ENCODE results near the gene AUTS2.
A peak's percentile ranks its signal among the peaks of the same experiment; 100 is the strongest.

AUTS2 gene

GRCh38 chr7:69723663-69724062 is 125.4 kb downstream of the AUTS2 start:
- DNase-seq (ENCODE audit: low spot score) = no peak

GRCh38 chr7:69728304-69728703 is 130.0 kb downstream of the AUTS2 start:
- peak; percentile 17 for DNase-seq (ENCODE audit: low spot score)

- DNase-seq (ENCODE audit: low spot score) = no peak
Observed at GRCh38 chr7:69732203-69732602, 133.9 kb downstream of the AUTS2 start.

GRCh38 chr7:69735582-69735981 is 137.3 kb downstream of the AUTS2 start:
- no peak for DNase-seq (ENCODE audit: low spot score)

GRCh38 chr7:69736126-69736810 is 138.0 kb downstream of the AUTS2 start:
- DNase-seq (ENCODE audit: low spot score) = no peak

- no peak for DNase-seq (ENCODE audit: low spot score)
Observed at GRCh38 chr7:69738396-69738951, 140.2 kb downstream of the AUTS2 start.

GRCh38 chr7:69739190-69739589 is 140.9 kb downstream of the AUTS2 start:
- no peak for DNase-seq (ENCODE audit: low spot score)

GRCh38 chr7:69739931-69740431 is 141.7 kb downstream of the AUTS2 start:
- DNase-seq (ENCODE audit: low spot score) = peak; percentile 59

GRCh38 chr7:69742237-69742636 is 144.0 kb downstream of the AUTS2 start:
- no peak for DNase-seq (ENCODE audit: low spot score)

GRCh38 chr7:69743436-69743835 is 145.2 kb downstream of the AUTS2 start:
- DNase-seq (ENCODE audit: low spot score) = no peak

- no peak for DNase-seq (ENCODE audit: low spot score)
Observed at GRCh38 chr7:69744026-69744425, 145.8 kb downstream of the AUTS2 start.

- no peak for DNase-seq (ENCODE audit: low spot score)
Observed at GRCh38 chr7:69746383-69746782, 148.1 kb downstream of the AUTS2 start.

GRCh38 chr7:69747144-69747543 is 148.9 kb downstream of the AUTS2 start:
- no peak for DNase-seq (ENCODE audit: low spot score)

GRCh38 chr7:69748530-69748929 is 150.3 kb downstream of the AUTS2 start:
- peak; percentile 46 for DNase-seq (ENCODE audit: low spot score)

GRCh38 chr7:69749372-69749979 is 151.2 kb downstream of the AUTS2 start:
- no peak for DNase-seq (ENCODE audit: low spot score)

- no peak for DNase-seq (ENCODE audit: low spot score)
Observed at GRCh38 chr7:69749994-69750393, 151.7 kb downstream of the AUTS2 start.

GRCh38 chr7:69751026-69751425 is 152.8 kb downstream of the AUTS2 start:
- no peak for DNase-seq (ENCODE audit: low spot score)

GRCh38 chr7:69753981-69754380 is 155.7 kb downstream of the AUTS2 start:
- no peak for DNase-seq (ENCODE audit: low spot score)

GRCh38 chr7:69754476-69754875 is 156.2 kb downstream of the AUTS2 start:
- no peak for DNase-seq (ENCODE audit: low spot score)

GRCh38 chr7:69756235-69756634 is 158.0 kb downstream of the AUTS2 start:
- DNase-seq (ENCODE audit: low spot score) = peak; percentile 28

- DNase-seq (ENCODE audit: low spot score) = no peak
Observed at GRCh38 chr7:69757528-69757927, 159.3 kb downstream of the AUTS2 start.

GRCh38 chr7:69757981-69758430 is 159.7 kb downstream of the AUTS2 start:
- peak; percentile 42 for DNase-seq (ENCODE audit: low spot score)

GRCh38 chr7:69759373-69759772 is 161.1 kb downstream of the AUTS2 start:
- no peak for DNase-seq (ENCODE audit: low spot score)
